ENCODE data around the gene TMEM131.
"Not testable (repeated sequence)": the region's sequence is repeated elsewhere in the genome, so short reads cannot be mapped to it uniquely, and the experiment has no call there.

- not testable (repeated sequence) for TF ChIP-seq CTCF, EP300 (IDR thresholded peaks at IDR 0.05)
Observed at GRCh38 chr2:97712175-97712574, 283.6 kb downstream of the TMEM131 start.
